Loucy (cell line): ENCODE results near the gene RNF182.

ENCODE experiments used
- EZH2phosphoT487 ChIP-seq: fragments of 200-600 bp; IDR thresholded peaks from 2 replicates; pipeline ENCODE4 v1.6.1; 2018; ENCODE audit warnings: antibody characterized with exemption, mild to moderate bottlenecking, moderate library complexity, borderline replicate concordance
- TF ChIP-seq, protein P1 (sequence below): fragments of 200-600 bp; sonication (generic); conservative IDR thresholded peaks from 2 replicates; pipeline ENCODE4 v1.5.1; 2014; ENCODE audit warnings: mild to moderate bottlenecking, antibody characterized with exemption, low read length

DNA sequence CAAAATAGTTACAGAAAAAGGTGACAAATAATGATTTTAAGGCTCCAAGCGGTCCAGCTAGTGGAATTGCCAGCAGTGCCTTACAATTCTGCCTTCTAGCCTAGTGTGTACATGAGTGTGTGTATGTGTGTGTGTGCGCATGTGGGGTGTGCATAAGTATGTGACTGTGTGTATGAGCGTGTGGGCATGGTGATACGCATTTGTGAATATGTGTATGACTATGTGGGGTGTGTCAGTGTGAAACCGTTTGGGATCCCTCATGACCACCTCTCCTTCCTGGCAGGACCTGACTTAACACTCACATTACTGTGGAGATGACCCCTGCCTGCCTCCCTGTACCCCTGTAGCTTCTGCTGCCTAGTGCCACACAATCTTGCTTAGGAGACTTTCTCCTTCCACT is 40.4 kb upstream of the RNF182 start:
- TF ChIP-seq, protein P1, sequence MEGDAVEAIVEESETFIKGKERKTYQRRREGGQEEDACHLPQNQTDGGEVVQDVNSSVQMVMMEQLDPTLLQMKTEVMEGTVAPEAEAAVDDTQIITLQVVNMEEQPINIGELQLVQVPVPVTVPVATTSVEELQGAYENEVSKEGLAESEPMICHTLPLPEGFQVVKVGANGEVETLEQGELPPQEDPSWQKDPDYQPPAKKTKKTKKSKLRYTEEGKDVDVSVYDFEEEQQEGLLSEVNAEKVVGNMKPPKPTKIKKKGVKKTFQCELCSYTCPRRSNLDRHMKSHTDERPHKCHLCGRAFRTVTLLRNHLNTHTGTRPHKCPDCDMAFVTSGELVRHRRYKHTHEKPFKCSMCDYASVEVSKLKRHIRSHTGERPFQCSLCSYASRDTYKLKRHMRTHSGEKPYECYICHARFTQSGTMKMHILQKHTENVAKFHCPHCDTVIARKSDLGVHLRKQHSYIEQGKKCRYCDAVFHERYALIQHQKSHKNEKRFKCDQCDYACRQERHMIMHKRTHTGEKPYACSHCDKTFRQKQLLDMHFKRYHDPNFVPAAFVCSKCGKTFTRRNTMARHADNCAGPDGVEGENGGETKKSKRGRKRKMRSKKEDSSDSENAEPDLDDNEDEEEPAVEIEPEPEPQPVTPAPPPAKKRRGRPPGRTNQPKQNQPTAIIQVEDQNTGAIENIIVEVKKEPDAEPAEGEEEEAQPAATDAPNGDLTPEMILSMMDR, result no peak
- no peak for TF ChIP-seq EZH2phosphoT487
